K562 (cell line): Measurements from ENCODE around the gene TNIK. TPM values are rescaled to one million over a fixed set of nuclear protein-coding genes. Genes with fewer than 3 reads are reported as not detected.

ENCODE experiments used
- ATAC-seq: fragments of 200-7000 bp; cut with Tn5 transposase; 3 replicates; pipeline ENCODE4 v1.9.1; 2020; ENCODE audit warnings: moderate library complexity
- BruUV-seq: library from RNA; stranded (reverse); fragments of 400-500 nt; replicated peaks from 2 replicates; lab custom pipeline; 2021; lab: Mats Ljungman, UMichigan
- CTCF ChIA-PET: fragments of 300-600 bp; formaldehyde crosslinking; extraction: SDS; loops from one replicate; lab custom pipeline; 2021; ENCODE audit warnings: low intra/inter-chr PET ratio; lab: Yijun Ruan, JAX
- POLR2A ChIA-PET: fragments of 300-600, 350-650 bp; sonication (Branson Sonifier 250); formaldehyde crosslinking; extraction: SDS; loops from one replicate; lab custom pipeline; 2021; ENCODE audit warnings: antibody characterized with exemption, inconsistent platforms; lab: Yijun Ruan, JAX
- DNase-seq, 4 experiments: peaks; one replicate each; pipeline versions ENCODE4 v3.0.0 to v3.0.0-alpha.2; 2011 to 2018; ENCODE audit warnings: low spot score in 3 of 4, mixed read lengths in 3 of 4; ENCODE audit errors: extremely low read depth in 1 of 4
- FAIRE-seq: peaks from 2 replicates; lab custom pipeline; 2011; peaks lifted over from hg19 to GRCh38; lab: Jason Lieb, UNC
- H2AFZ ChIP-seq: 2 replicates; pipeline ENCODE4 v1.6.0; 2011; ENCODE audit warnings: low read depth, low read length, control low read depth, inconsistent platforms
- H3K27ac ChIP-seq: fragments of 200-600 bp; 3 replicates; pipeline ENCODE4 v1.8.0; 2011; ENCODE audit warnings: low read depth, mild to moderate bottlenecking, control low read depth, inconsistent platforms, low read length, moderate library complexity, mixed read lengths; ENCODE audit errors: extremely low read depth
- H3K27me3 ChIP-seq, 2 experiments: fragments of 300-600 bp in 1 of 2; 2 replicates in 1 of 2; 3 replicates in 1 of 2; pipeline versions ENCODE4 v1.6.0 to v1.8.0; 2011; ENCODE audit warnings: inconsistent platforms in 2 of 2, low read length in 2 of 2, mild to moderate bottlenecking in 1 of 2, mixed read lengths in 1 of 2, moderate library complexity in 1 of 2; ENCODE audit not compliant: control insufficient read depth in 2 of 2, insufficient read depth in 2 of 2
- H3K36me3 ChIP-seq: fragments of 300-600 bp; 3 replicates; pipeline ENCODE4 v1.8.0; 2011; ENCODE audit warnings: mild to moderate bottlenecking, low read length, inconsistent platforms; ENCODE audit not compliant: control insufficient read depth, insufficient read depth
- H3K4me1 ChIP-seq, 2 experiments: fragments of 200-600 bp in 1 of 2; replicated peaks in 1 of 2; 2 replicates in 1 of 2; 3 replicates in 1 of 2; pipeline versions ENCODE4 v1.5.1 to v1.8.0; 2011; ENCODE audit warnings: inconsistent platforms in 2 of 2, low read length in 2 of 2, mild to moderate bottlenecking in 1 of 2, mixed read lengths in 1 of 2, moderate library complexity in 1 of 2; ENCODE audit not compliant: control insufficient read depth in 2 of 2, insufficient read depth in 2 of 2
- H3K4me2 ChIP-seq: 2 replicates; pipeline ENCODE4 v1.6.1; 2011; ENCODE audit warnings: low read length, control low read depth, inconsistent platforms, mixed read lengths; ENCODE audit not compliant: insufficient read depth
- H3K4me3 ChIP-seq: fragments of 200-600 bp; sonication (generic), shearing (Covaris generic); 2 replicates; pipeline ENCODE4 v1.5.1; 2016; ENCODE audit warnings: control low read depth, inconsistent platforms
- H3K79me2 ChIP-seq: fragments of 200-600 bp; 3 replicates; pipeline ENCODE4 v1.8.0; 2011; ENCODE audit warnings: low read length, inconsistent platforms; ENCODE audit not compliant: control insufficient read depth, insufficient read depth
- H3K9ac ChIP-seq, 2 experiments: 2 replicates each; pipeline versions ENCODE4 v1.6.0 to v1.6.1; 2011; ENCODE audit warnings: low read depth in 2 of 2, low read length in 2 of 2, control low read depth in 1 of 2, inconsistent platforms in 1 of 2, mild to moderate bottlenecking in 1 of 2, mixed read lengths in 1 of 2; ENCODE audit not compliant: insufficient read depth in 1 of 2
- H3K9me1 ChIP-seq: one replicate; pipeline ENCODE4 v1.6.0; 2011; ENCODE audit warnings: inconsistent platforms, mild to moderate bottlenecking, low read length, moderate library complexity; ENCODE audit not compliant: control insufficient read depth, insufficient read depth
- H3K9me3 ChIP-seq: replicated peaks from 2 replicates; pipeline ENCODE4 v1.5.1; 2011; ENCODE audit warnings: low read depth, low read length, inconsistent platforms; ENCODE audit not compliant: control insufficient read depth, insufficient read depth
- H4K20me1 ChIP-seq: replicated peaks from 2 replicates; pipeline ENCODE4 v1.6.1; 2011; ENCODE audit warnings: low read length, inconsistent platforms, mixed read lengths; ENCODE audit not compliant: control insufficient read depth, insufficient read depth
- BRCA1 ChIP-seq, 2 experiments: fragments of 450-650 bp in 1 of 2; sonication (generic) in 1 of 2; formaldehyde crosslinking in 1 of 2; IDR thresholded peaks; 2 replicates each; pipeline versions ENCODE4 v1.5.0 to v1.6.1; 2017 to 2020; ENCODE audit warnings: mild to moderate bottlenecking in 1 of 2, missing genetic modification reagents in 1 of 2
- CCAR2 ChIP-seq: fragments of 200-400 bp; formaldehyde crosslinking; IDR thresholded peaks from 2 replicates; pipeline ENCODE4 v1.6.1; 2017; ENCODE audit warnings: mild to moderate bottlenecking, low read depth, low read length
- E2F3 ChIP-seq: fragments of 250-450 bp; sonication (Bioruptor Pico); IDR thresholded peaks from 2 replicates; pipeline ENCODE4 v1.4.0; 2020; ENCODE audit warnings: mild to moderate bottlenecking
- MCM2 ChIP-seq: fragments of 450-650 bp; IDR thresholded peaks from 2 replicates; pipeline ENCODE4 v1.6.1; 2017; ENCODE audit warnings: low read depth, mild to moderate bottlenecking
- NCOA6 ChIP-seq: fragments of 450-650 bp; IDR thresholded peaks from 2 replicates; pipeline ENCODE4 v1.6.1; 2017; ENCODE audit warnings: mild to moderate bottlenecking
- POU5F1 ChIP-seq: fragments of 150-350 bp; IDR thresholded peaks from 2 replicates; pipeline ENCODE4 v1.6.1; 2014; ENCODE audit warnings: borderline replicate concordance, low read length, low read depth, mild to moderate bottlenecking; ENCODE audit not compliant: partially characterized antibody
- ZBTB7A ChIP-seq: IDR thresholded peaks from 2 replicates; pipeline ENCODE4 v1.6.1; 2011; ENCODE audit warnings: low read depth, mild to moderate bottlenecking, low read length, moderate library complexity, borderline replicate concordance; ENCODE audit not compliant: control insufficient read depth
- ZNF212 ChIP-seq: fragments of 450-650 bp; formaldehyde crosslinking; IDR thresholded peaks from 2 replicates; pipeline ENCODE4 v1.4.0; 2020; ENCODE audit warnings: mild to moderate bottlenecking
- WGBS: fragments of 100-300 bp; shearing (Covaris generic); methylation state at CpG from one replicate; pipeline ENCODE4 v1.1.6; 2016; ENCODE audit warnings: low coverage, mixed read lengths; ENCODE audit not compliant: insufficient coverage; ENCODE audit errors: missing lambda C conversion rate; 5-methylcytosine and 5-hydroxymethylcytosine counted together
- in situ Hi-C: fragments of 300-500 bp; cut with MboI; formaldehyde crosslinking; loops from 4 replicates; pipeline ENCODE4 v1.15.0; 2018; ENCODE audit warnings: inconsistent platforms, mixed read lengths
- intact Hi-C: fragments of 100-400 bp; cut with micrococcal nuclease; formaldehyde crosslinking; loops from 2 replicates; pipeline ENCODE4 v1.14.2; 2022
- polyA plus RNA-seq, 8 experiments: library from polyadenylated mRNA; depleted of rRNA in 4 of 8; stranded (reverse) in 5 of 8; unstranded in 3 of 8; fragments of >200 nt; fragmentation: Nextera tagmentation in 2 of 8; fragmentation: Illumina TruSeq in 1 of 8; extraction: Ambion mirVana in 2 of 8; extraction: Trizol in 1 of 8; gene quantifications; 2 replicates each; pipeline versions ENCODE4 v1.2.1 to v1.2.3, GENCODE V29; 2011 to 2014; ENCODE audit warnings: inconsistent platforms in 1 of 8, missing spikeins in 1 of 8
- total RNA-seq, 7 experiments: library from RNA; depleted of rRNA in 6 of 7; stranded (reverse); fragments of >200 nt in 6 of 7; fragmentation: Illumina TruSeq in 2 of 7; extraction: Trizol in 2 of 7; gene quantifications; 2 replicates each; pipeline versions ENCODE4 v1.2.1 to v1.2.3, GENCODE V29; 2011 to 2021; ENCODE audit warnings: low replicate concordance in 1 of 7
- TF ChIP-seq, protein P1 (sequence below): fragments of 250-450 bp; sonication (Bioruptor Pico); IDR thresholded peaks from 2 replicates; pipeline ENCODE4 v1.5.0; 2021

TNIK gene
- total and polyA plus RNA-seq, 9 of the 15 experiments (the other 6 are each of a cell fraction or from before 2014, with no cell fraction given): 6.6 to 39.0 (median 24.7) TPM

DNA sequence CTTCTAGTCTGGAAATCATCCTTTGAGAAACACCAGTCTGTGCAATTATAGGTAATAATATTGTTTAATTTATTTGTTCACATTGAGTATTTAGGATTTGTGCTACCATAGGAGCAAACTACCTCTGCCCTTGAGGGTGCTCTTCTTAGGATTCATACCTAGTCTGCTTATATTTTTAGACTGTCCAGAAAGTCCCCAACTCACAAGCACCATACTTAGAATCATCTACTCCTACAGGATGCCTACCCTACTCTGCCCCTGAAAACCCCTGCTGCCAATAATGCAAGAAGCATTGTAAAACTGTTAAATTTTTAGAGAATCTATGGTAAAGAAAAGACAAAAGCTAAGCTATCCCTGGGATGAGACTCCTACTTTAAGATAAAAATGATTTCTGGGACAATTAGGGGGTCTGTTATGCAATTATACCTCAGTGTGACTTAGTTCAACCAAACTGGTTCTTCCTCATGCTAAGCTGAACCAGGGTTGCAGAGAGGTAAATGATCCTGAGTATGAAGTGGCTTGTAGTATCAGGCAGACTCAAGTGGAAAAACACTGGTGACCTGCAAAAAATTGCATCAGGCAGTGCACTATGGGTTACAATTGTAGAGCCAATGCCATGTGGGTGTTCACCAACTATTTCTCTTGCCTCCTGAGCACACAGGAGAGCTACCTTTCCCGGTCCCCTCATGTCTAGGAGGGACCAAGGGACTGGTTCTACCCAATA, 133.3 kb downstream of the TNIK start:
- H3K27ac ChIP-seq: no peak overlapping the region
- H2AFZ ChIP-seq: no peak overlapping the region
- no peaks in the 10 kb centered on the region for H3K9me1 ChIP-seq
- no peak for ATAC-seq
- H3K79me2 ChIP-seq: no peaks in the 10 kb centered on the region; the same call in 2 of the 3 replicates
- H3K27me3 ChIP-seq: no peaks in the 10 kb centered on the region
- BruUV-seq: no TSS peak
- intact Hi-C loops: loop anchor here (5.0 kb wide), 1 partner anchor 135 kb away; no protein-coding TSS in a partner anchor
- CTCF ChIA-PET: no interaction called here
- in situ Hi-C loops: no loop called here
- DNase-seq: no peak
- no peak overlapping the region for H3K4me3 ChIP-seq
- TF ChIP-seq POU5F1 (no peak), ZBTB7A (no peak), MCM2 (no peak), NCOA6 (no peak), E2F3 (no peak), CCAR2 (no peak), ZNF212 (no peak), BRCA1 (IDR thresholded peaks at IDR 0.05) (no peak), BRCA1 (CRISPR knock-in tag; IDR thresholded peaks at IDR 0.05) (no peak)
- TF ChIP-seq, protein P1, sequence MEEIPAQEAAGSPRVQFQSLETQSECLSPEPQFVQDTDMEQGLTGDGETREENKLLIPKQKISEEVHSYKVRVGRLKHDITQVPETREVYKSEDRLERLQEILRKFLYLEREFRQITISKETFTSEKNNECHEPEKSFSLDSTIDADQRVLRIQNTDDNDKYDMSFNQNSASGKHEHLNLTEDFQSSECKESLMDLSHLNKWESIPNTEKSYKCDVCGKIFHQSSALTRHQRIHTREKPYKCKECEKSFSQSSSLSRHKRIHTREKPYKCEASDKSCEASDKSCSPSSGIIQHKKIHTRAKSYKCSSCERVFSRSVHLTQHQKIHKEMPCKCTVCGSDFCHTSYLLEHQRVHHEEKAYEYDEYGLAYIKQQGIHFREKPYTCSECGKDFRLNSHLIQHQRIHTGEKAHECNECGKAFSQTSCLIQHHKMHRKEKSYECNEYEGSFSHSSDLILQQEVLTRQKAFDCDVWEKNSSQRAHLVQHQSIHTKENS (CRISPR knock-in tag): no peak
- TF ChIP-seq, all 486 proteins: peak for 0
- H3K9me3 ChIP-seq: no peaks in the 10 kb centered on the region
- no peak for FAIRE-seq
- no peaks in the 10 kb centered on the region for H3K36me3 ChIP-seq
- no peak overlapping the region for H3K4me2 ChIP-seq
- H3K9ac ChIP-seq: no peak overlapping the region
- POLR2A ChIA-PET: interaction anchor here (0.6 kb wide), 1 partner anchor 700 kb away, joined by 3 read pairs; no protein-coding TSS in a partner anchor
- peaks cover 0 to 3% of the 10 kb centered on the region in 2 experiments; a peak in 3 of 5 replicates for H3K4me1 ChIP-seq
- 78% methylated on average over 1 of the region's 1 CpG for WGBS
- no peaks in the 10 kb centered on the region for H4K20me1 ChIP-seq
